LNCAP (cell line): ENCODE results near the gene ATP4B.

Source experiments
- CTCF ChIP-seq: fragments of 450-650 bp; IDR thresholded peaks from 2 replicates; pipeline ENCODE4 v1.5.1; 2017; ENCODE audit warnings: mild to moderate bottlenecking

ATP4B gene

GRCh38 chr13:113648216-113648610 is 9.8 kb downstream of the ATP4B start:
- no peak for TF ChIP-seq CTCF

GRCh38 chr13:113647351-113648215 is 10.4 kb downstream of the ATP4B start:
- no peak for TF ChIP-seq CTCF

- no peak for TF ChIP-seq CTCF
Measured at GRCh38 chr13:113646921-113647340, 11.1 kb downstream of the ATP4B start.

- TF ChIP-seq CTCF = no peak
Measured at GRCh38 chr13:113646376-113646775, 11.6 kb downstream of the ATP4B start.

GRCh38 chr13:113645329-113645728 is 12.7 kb downstream of the ATP4B start:
- no peak for TF ChIP-seq CTCF

- TF ChIP-seq CTCF = no peak
Measured at GRCh38 chr13:113644800-113645199, 13.2 kb downstream of the ATP4B start.

GRCh38 chr13:113643593-113643992 is 14.4 kb downstream of the ATP4B start:
- no peak for TF ChIP-seq CTCF

GRCh38 chr13:113642563-113642962 is 15.4 kb downstream of the ATP4B start:
- no peak for TF ChIP-seq CTCF
